Measurements from ENCODE around the gene TOGARAM2.

The TOGARAM2 gene

DNA sequence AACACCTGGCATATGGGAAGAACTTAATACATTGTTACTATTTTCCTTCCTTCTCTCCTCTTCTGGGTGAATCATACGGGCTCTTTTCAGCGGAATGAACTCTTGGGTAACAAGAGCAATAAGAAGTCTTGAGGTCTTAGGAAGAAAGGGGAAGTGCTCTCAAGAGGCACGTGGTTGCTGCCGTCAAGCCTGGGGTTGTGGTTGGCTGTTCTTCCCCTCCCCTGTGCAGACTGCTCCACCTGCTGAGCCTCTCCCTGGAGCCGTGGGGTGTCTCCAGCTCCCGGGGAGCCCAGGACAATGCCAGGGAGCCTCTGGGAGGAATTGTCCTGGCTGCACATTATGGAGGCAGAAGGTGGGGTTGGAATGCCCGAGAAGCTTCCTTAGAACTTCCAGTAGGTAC, 19.4 kb downstream of the TOGARAM2 start:
- DNase-seq (ENCODE audit: low spot score) = no peak

DNA sequence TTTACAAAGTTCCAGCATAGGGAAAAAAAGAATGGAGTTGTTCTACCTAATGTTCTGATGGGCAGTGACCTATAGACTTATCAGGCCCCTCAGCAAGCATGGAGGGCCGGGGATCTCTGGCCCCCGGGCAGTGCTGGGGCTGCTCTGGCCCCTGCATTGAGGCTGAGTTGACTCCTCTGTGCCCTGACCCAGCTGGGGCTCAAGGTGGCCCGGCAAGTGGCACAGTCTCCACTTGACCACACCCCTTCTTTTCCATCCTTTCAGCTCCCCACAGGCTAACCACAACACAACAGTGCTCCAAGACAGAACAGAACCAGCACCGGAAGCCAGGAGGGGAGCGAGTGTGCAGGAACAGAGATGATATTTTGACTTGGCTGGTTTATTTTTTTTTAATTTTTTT, 19.9 kb downstream of the TOGARAM2 start:
- no peak for DNase-seq (ENCODE audit: low spot score)

DNA sequence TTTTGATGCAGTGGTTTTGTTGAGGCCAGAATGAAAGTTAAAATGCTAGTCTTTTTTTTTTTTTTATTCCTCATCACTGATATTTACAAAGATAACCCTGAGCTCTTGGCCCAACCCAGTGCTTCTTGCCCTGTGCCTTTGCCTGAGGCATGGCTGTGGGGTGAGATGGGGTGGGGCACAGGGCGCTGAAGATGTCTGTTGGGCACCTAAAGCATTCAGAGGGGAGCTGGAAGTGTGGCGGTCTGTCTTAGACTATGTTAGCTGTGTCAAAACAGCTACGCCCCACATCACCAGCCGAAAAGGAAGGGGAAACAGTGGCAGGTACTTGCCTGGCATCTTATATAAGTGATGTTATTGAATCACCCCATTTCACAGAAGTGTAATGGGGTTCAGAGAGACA, 20.7 kb downstream of the TOGARAM2 start:
- no peak for DNase-seq (ENCODE audit: low spot score)

DNA sequence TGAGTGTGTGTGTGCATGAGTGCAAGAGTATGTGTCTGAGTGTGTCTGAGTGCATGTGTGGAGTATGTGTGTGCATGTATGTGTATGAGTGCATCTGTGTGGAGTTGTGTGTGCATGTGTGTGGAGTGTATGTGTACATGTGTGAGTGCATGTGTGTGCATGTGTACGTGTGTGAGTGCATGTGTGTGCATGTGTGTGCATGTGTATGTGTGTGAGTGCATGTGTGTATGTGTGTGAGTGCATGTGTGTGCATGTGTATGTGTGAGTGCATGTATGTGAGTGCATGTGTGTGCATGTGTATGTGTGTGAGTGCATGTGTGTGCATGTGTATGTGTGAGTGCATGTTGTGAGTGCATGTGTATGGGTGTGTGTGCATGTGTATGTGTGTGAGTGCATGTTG, 23.7 kb downstream of the TOGARAM2 start:
- no peak for DNase-seq (ENCODE audit: low spot score)

DNA sequence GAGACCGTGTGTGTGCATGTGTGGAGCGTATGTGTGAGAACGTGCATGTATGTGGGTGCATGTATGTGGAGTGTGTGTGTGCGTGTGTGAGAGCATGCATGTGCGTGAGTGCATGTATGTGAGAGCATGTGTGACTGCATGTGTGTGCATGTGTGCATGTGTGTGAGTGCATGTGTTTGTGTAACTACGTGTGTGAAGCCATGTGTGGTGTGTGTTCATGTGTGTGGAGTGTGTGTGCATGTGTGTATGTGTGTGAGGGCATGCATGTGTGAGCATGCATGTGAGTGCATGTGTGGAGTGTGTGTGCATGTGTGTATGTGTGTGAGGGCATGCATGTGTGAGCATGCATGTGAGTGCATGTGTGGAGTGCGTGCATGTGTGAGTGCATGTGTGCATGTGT, 24.2 kb downstream of the TOGARAM2 start:
- no peak for DNase-seq (ENCODE audit: low spot score)

DNA sequence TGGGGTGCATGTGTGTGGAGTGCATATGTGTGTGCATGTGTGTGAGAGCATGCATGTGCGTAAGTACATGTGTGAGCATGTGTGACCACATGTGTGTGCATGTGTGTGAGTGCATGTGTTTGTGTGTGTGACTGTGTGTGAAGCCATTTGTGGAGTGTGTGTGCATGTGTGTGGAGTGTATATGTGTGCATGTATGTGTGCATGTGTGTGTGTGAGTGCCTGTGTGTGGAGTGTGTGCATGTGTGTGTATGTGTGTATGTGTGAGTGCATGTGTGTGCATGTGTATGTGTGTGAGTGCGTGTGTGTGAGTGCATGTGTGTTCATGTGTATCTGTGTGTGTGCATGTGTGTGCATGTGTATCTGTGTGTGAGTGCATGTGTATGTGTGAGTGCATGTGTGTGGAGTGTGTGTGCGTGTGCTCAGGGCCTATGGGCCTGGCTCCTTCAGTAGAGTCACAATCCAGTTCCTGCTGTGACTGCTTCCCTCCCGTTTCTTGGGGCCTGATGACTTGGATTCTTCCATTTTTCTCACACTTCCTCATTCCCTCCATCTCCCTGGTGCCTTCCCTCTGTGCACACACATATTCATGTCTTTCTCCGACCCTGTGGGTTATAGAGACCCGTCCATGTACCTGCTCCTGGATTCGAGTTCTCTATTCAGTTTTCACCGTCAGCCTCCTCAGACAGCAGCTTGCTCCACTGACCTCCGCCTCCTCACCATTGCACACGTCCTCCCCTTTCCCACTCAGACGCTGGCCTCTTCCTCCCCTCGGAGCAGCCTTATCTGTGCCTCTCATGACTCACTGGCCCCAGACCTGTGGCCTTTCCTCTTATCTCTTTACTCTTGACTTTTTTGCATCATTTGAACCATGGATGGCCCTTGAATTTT, 25.2 kb downstream of the TOGARAM2 start:
- DNase-seq (ENCODE audit: low spot score) = no peak

DNA sequence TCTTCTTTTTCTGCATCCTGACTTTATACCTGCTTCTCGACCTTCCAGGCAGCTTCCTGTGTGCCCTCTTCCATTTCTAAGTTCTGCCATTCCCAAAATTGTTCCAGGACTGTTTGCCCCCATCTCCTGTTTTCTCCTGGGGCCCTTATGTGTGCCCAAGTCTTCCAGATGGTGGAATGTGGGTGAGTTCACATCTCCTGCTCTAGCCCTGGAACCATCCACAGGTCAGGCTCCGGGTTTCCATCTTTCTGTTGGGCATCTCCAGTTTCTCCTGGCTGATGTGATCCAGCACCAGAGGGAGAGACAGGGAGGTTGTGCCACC, 25.8 kb downstream of the TOGARAM2 start:
- no peak for DNase-seq (ENCODE audit: low spot score)

DNA sequence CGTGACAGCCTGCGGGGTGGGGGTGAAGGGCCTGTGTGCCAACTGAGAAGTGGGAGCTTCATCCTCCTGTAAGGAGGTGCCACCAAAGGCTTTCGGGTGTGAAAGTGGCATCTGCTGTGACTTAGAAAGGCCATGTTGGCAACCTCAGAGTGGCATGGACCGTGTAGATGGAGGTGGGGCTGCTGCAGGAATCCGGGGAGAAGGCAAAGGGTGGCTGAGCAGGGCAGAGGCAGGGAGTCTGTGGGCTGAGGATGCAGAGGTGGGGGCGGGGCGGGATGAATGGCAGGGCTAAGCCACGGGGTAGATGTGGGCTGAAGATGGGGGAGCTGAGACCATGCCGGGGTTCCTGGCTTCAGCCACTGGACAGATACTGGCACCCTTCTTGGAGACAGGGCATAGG, 28.2 kb downstream of the TOGARAM2 start:
- DNase-seq (ENCODE audit: low spot score) = no peak

DNA sequence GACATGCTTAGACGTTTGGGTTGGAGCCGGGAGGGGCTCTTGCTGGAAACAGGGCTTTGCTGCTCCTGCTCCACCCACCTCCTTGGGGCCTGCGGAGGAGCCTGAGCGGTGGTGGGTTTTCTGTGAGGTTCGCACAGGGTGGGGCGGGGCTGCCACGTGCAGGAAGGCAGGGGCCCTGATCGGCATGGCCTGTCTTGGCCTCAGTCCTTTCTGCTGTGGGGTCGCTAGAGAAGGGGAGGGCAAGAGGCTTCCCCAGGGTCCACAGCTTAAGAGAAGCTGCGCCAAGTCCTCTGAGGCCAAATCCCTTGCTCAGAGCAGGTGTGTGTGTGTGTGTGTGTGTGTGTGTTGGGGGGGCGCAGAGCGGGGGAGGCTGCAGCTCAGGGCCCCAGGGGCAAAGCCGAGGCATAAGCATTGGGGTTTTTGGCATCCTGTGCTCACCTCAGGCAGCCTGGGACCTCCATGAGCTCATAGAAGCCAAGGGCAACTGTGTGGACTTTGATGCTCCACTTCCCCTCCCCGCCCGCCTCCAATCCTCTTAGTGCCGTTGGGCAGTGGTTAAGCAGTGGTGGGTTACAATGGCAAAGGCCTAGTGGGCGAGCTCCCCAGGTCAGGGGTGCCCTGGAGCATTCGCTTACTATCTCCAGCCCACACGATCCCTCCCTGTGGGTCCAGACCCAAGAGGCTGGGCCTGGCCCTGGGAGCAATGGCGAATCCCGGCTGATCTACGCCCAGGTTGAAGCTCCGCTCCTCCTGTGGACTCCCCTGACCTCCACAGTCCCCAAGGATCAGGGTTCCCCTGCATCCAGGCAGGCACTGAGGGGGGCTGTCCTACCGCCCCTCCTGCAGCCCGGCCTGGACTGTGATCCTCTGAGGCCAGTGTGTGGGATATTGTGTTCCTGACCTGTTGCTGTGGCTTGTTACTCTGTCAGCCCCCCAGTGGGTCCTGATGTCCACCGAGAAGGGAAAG, 28.9 kb downstream of the TOGARAM2 start:
- no peak for DNase-seq (ENCODE audit: low spot score)

DNA sequence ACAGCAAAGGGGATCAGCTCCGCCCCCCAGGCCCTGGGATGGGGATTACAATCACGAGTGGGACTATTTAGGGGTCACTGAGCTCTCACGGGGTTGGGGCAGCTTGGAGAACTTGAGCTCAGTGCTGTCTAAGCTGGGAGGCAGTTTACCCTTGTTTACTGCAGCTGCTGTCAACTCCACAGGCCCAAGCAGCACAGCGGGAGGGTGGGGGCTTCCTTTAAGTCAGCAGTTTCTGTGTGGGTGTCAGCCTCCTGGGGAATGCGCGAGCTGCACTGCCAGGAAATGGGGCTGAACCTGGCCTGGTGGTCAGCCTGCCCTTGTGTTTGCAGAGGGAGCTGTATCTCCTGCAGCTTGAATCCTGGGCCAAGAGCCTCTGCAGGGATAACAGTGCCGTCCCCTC, 29.8 kb downstream of the TOGARAM2 start:
- no peak for DNase-seq (ENCODE audit: low spot score)

DNA sequence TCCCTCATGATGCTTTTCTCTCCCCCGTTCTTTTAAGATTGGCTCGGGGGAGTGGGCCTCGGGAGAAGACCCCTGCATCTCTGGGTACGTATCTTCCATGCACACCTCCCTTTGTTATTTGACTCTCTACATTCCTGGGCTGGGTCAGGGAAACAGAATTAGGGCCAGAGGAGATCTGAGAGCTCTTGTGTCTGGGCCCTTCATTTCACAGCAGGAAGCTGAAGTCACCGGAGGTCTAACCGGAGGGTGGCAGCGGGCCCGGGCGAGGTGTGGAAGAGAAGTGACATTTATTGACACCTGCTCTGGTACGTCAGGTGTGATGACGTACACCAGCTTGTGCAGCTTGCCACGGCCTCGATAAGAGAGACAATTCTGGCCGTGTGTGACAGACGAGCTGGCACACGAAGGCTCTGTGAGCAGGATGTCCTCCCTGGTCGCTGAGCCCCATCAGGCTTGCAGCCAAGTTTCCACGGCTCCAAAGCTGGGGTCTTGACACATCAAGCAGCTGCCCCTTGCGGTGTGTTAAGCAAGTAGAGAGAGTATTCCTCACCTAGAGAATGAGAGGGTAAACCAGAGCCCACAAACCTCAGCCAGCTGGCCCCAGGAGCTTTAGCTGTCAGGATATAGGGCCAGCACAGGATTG, 30.4 kb downstream of the TOGARAM2 start:
- DNase-seq (ENCODE audit: low spot score) = no peak

DNA sequence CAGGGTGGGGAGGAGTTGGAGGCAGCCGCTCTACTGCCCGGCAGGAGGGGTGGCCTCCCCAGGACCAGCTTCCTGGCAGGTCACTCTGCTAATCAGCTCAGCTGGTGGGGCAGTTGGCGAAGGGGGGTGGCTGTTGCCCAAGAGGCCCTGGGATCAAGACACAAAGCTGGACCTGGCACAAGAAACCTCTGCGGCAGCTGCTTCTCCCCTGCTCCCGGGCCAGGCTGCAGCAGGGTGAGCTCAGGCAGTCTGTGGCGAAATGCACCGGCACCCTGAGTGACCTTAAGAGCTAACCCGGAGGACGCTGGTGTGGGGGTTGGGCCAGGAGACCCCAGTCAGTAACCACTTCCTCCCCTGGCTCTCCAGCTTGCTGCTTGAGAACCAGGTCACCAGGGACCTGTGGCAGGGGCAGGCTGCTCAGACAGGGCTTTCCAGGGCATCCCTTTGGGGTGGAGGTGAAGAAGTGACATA, 31.1 kb downstream of the TOGARAM2 start:
- DNase-seq (ENCODE audit: low spot score) = no peak

DNA sequence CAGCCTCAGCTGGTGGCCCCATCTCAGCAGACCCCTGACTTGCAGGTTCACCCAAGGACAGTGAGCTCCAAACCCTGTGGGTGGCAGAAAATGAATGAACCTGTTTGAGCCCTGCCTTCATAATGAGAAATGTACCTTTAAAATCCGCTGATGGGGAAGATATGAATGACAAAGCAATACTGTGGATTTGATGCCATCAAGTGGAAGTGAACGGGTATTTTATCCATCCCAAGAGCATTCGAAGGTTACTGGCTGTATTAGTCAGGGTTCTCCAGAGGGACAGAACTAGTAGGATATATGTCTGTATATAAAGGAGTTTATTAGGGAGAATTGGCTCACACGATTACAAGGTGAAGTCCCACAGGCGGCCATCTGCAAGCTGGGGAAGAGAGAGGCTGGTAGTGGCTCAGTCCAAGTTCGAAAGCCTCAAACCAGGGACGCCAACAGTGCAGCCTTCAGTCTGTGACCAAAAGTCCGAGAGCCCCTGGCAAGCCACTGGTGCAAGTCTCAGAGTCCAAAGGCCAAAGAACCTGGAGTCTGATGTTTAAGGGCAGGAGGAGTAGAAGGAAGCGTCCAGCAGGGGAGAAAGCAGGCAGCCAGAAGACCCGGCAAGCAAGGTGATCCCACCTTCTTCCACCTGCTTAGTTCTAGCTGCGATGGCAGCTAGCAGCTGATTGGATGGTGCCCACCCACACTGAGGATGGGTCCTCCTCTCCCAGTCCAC, 32.1 kb downstream of the TOGARAM2 start:
- peak; percentile 38 for DNase-seq (ENCODE audit: low spot score)

DNA sequence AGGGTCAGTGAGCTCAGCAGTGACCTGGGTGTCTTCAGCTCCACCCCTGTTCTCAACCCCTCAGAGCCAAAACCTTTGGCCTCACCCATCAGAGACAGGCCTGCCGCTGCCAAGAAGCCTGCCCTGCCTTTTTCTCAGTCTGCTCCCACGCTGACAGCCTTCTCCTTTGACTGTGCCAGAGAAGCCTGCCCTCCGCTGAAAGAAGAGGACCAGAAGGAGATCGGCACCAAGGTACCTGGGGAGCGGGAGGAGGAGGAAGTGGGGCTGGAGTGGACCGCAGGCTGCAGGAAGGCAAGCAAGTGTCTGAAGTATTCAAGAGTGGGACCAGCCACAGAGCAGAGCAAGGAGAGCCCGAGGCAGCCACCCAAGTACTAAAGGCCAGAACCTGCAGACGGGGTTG, 33.2 kb downstream of the TOGARAM2 start:
- no peak for DNase-seq (ENCODE audit: low spot score)

DNA sequence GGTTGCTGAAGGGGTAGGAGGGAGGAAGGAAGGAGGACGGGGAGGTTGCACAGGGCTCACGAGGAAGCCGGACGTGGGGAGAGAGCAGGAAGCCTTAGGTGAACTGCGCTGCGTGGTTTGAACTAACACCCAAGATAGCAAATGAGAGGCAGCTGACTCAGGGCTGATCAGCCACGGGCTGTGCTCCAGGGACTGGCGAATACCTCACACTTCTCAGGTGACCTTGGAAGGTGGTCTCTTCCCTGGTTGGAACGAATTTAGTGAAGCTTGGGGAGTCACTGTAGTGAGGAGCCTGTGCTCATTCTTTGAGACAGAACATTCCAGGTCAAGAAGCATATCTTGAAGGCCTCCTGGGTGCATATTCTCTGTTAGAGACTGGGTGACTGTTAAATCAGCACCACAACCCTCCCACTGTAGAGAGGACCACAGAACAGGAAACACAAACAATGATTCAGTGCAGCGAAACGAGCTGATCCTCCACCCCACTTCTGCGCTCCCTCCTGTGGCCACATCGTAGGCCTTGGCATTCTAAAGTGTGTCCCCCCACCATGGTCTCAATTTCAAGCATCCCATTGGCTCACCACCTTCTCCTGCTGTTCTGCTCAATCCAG, 33.8 kb downstream of the TOGARAM2 start:
- no peak for DNase-seq (ENCODE audit: low spot score)

DNA sequence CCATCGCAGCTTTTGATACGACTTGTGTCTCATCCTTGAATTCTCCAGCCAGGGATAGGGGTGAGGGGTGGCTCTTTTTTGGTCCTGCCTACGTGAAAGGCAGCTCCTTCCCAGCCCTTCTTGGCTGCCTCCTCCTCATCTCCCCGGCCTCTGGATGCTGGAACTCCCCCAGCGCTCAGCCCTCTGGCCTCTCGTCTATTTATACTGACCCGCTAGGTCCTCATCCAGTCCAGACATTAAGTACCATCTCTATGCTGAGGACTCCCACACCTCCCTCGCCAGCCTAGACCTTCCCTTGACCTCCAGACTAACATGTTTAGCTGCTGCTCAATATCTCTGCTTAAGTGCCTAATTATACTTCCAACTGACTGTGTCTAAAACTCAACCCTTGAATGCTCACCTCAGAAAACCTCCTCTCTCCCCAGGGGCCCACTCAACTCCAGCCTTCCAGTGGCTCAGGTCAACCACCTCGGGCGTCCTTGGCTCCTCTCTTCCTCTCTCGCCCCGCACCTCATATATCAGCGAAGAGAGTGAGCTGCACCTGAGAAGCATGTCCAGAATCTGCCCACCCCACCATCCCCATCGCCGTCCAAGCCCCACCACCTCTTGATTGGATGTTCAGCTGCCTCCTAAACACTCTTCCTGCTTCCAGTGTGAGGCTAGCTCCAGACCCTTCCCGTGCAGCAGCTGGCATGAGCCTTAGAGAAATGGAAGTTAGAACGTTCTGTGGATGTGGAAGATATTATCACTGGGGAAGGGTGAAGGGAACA, 34.8 kb downstream of the TOGARAM2 start:
- no peak for DNase-seq (ENCODE audit: low spot score)

DNA sequence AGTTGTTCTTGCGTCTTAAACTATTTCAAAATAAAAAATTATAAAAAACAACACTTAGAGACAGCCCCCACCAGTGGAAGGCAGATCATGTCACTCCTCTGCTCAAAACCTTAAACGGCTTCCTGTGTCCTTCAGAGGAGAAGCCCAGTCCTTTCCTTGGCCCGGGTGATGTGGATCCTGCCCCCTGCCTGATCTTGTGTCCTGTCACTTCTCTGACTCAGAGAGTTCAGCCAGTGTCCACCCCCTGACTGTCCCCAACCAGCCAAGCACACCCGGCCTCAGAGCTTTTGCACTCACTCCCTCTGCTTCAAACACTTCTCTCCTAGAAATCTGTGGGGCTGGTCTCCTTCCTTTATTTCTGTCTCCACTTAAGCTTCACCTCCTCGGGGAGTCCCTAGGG, 35.4 kb downstream of the TOGARAM2 start:
- no peak for DNase-seq (ENCODE audit: low spot score)

DNA sequence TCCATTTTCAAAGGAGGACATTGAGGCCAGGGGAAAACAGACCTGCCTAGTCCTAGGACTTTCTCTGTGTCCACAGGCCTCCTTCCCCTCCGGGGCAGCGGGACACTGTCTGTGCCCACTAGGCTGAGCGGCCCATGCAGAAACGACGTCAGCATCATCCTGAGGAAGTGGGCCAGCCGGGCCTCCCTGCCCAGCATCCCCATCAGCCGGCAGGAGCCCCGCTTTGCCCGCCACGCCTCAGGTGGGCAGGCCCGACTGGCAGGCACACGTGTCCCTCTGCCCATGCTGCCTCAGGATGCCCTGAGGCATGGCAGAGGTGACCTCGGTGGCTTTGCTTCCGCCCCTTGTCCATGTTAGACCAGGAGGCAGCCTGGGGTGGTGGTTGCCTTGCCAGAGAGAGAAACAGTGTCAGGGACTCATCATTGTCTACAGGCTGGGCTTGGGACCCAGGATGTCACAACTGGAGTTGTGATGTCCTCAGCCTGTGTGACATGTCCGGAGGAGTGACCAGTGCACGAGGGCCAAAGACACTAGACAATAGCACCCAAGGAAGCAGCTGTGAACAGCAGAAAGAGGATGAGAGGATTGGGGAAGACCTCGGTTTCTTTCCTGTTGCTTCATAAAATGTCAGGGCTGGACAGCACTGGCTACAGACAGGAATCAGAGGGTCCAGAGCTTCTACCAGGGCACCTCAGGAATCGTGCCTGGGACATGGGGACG, 36.8 kb downstream of the TOGARAM2 start:
- DNase-seq (ENCODE audit: low spot score) = no peak

DNA sequence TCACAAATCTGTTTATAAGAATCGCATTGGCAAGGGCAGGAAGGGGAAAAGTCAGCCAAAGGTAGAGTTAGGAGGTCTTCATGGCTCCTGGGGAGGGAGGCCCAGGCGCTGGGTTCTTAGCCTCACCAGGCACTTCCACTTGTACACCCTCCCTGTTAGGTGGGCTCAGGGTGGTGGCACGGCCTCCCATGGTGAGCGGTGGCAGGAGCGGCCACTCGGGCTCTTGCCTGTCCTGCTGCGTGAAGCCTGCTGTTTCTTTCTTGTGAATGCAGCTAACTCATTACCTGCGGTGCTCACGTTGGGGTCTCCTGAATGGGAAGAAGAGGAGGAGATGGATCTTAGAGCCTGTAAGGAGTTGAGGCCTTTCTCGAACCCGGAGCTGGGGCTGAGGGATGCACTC, 40.8 kb downstream of the TOGARAM2 start:
- no peak for DNase-seq (ENCODE audit: low spot score)

DNA sequence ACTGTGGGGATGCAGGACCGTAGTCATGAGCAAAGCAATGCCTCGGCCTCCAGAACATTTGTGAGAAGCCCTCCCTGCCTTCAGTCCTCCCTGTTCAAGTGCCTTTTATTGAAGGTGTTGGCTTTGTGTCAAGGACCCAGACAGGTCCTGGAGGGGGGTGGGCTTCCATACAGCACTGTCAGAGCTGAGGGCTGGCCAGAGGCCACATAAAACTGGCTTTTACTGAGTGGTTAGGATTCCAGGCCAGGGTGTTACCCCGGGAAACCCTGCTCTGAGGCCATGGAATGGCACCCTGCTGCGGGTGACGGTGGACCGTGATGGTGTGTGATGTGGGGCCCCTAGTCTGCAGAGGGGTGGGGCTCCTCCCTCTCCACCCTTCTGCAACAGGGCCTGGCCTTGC, 41.6 kb downstream of the TOGARAM2 start:
- no peak for DNase-seq (ENCODE audit: low spot score)

Data from SW480 (cell line).